ENCODE measurements around the gene EPS8L3.

GRCh38 chr1:109768335-109768650, 4.6 kb upstream of the EPS8L3 start:
- TF ChIP-seq CTCF (IDR thresholded peaks at IDR 0.05; ENCODE audit: control extremely low read depth in 1 of 3, insufficient read depth in 1 of 3, low read depth in 1 of 3, low read length in 3 of 3) (no peak), RNF2 (IDR thresholded peaks at IDR 0.05; ENCODE audit: borderline replicate concordance, low read depth, low read length, missing control alignments, poor library complexity, severe bottlenecking) (no peak), SAP30 (IDR thresholded peaks at IDR 0.05; ENCODE audit: insufficient read depth, insufficient replicate concordance, low read length) (no peak), SRF (IDR thresholded peaks at IDR 0.05; ENCODE audit: low read depth, low read length) (no peak), CHD2 (IDR thresholded peaks at IDR 0.05; ENCODE audit: low read length) (no peak)

Data from H1 (cell line).